ENCODE data around the gene PLCB3. TPM values are rescaled to one million over a fixed set of nuclear protein-coding genes. Genes with fewer than 3 reads are reported as not detected.
A peak's percentile ranks its signal among the peaks of the same experiment; 100 is the strongest.

The PLCB3 gene
- total RNA-seq, 1 donor from 2014 or later, result 8.1 TPM

DNA sequence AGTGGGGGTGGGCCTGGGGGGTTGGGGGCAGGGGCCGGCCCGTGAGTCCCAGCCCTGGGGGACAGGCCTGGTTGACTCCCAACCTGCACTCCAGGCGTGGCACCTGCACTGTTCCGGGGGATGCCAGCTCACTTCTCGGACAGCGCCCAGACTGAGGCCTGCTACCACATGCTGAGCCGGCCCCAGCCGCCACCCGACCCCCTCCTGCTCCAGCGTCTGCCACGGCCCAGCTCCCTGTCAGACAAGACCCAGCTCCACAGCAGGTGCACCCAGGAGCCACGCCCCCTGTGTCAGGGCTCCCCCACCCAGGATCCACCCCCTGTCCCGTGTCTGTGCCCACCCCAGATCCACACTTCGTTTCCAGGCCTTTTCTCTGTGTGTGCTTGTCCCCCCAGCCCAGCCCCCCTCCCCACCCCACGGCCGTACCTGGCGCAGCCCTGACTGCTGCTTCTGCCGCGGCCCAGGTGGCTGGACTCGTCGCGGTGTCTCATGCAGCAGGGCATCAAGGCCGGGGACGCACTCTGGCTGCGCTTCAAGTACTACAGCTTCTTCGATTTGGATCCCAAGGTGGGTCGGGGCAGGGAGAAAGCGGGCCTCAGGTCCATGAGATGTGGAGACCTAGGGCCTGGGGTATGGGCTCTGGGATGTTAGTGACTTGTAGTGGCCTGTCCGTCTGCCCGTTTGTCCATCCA, 40.0 kb upstream of the PLCB3 start:
- ChIA-PET CTCF (no interaction called here), POLR2A (interaction anchor here (0.6 to 9.3 kb wide), 2 partner anchors 16 to 21 kb away, joined by 5 to 191 read pairs; partner anchors contain the start of genes DNAJC4, NUDT22 and TRPT1)
- intact Hi-C loops (cut with micrococcal nuclease), result no loop called here
- DNase-seq, result no peak
- H3K27me3 Mint-ChIP-seq, result no peaks in the 10 kb centered on the region
- peaks cover 54% of the 10 kb centered on the region for H3K36me3 Mint-ChIP-seq (ENCODE audit: low read depth)
- no peak overlapping the region for H3K4me3 Mint-ChIP-seq
- H3K27ac Mint-ChIP-seq, result no peak overlapping the region
- H3K9me3 Mint-ChIP-seq, result no peaks in the 10 kb centered on the region
- no peak for ATAC-seq (ENCODE audit: low read depth)
- TF ChIP-seq, protein P1, sequence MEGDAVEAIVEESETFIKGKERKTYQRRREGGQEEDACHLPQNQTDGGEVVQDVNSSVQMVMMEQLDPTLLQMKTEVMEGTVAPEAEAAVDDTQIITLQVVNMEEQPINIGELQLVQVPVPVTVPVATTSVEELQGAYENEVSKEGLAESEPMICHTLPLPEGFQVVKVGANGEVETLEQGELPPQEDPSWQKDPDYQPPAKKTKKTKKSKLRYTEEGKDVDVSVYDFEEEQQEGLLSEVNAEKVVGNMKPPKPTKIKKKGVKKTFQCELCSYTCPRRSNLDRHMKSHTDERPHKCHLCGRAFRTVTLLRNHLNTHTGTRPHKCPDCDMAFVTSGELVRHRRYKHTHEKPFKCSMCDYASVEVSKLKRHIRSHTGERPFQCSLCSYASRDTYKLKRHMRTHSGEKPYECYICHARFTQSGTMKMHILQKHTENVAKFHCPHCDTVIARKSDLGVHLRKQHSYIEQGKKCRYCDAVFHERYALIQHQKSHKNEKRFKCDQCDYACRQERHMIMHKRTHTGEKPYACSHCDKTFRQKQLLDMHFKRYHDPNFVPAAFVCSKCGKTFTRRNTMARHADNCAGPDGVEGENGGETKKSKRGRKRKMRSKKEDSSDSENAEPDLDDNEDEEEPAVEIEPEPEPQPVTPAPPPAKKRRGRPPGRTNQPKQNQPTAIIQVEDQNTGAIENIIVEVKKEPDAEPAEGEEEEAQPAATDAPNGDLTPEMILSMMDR (IDR thresholded peaks at IDR 0.05), result no peak
- H3K4me1 Mint-ChIP-seq, result peaks cover 59% of the 10 kb centered on the region

DNA sequence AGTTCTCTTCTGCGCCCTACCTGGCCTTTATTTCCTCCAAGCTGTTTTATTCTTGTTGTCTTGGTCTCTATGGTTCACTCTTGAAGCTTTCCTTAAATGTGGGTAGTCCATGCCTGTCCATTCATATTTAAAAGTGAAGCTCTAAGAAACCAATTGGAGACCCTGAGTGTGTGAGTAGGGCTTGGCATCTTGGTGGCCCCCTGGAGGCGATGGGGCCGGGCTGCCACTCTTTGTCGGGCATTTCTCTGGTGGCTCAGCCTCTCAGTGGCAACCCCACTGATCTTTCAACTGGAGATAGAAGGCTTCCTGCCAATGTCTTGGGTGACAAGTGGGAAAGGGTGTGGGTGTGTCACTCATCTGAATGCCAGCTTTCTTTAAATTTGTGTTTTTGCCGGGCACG, 34.5 kb upstream of the PLCB3 start:
- Mint-ChIP-seq H3K4me1 (peaks cover 37% of the 10 kb centered on the region), H3K4me3 (no peak overlapping the region), H3K36me3 (ENCODE audit: low read depth) (peaks cover 63% of the 10 kb centered on the region), H3K9me3 (no peaks in the 10 kb centered on the region), H3K27ac (peak overlapping the region; percentile 46), H3K27me3 (no peaks in the 10 kb centered on the region)
- ChIA-PET POLR2A (interaction anchor here (0.7 to 6.3 kb wide), 6 partner anchors 9 to 101 kb away, joined by 3 to 37 read pairs (median 4); partner anchors contain the start of genes FERMT3, NUDT22, PRDX5 and TRPT1), CTCF (interaction anchor here (1.1 to 3.5 kb wide), 3 partner anchors 9 to 86 kb away, joined by 3 to 29 read pairs (median 6); partner anchors contain the start of genes FERMT3, NUDT22 and TRPT1)
- no peak for DNase-seq
- TF ChIP-seq, protein P1 (IDR thresholded peaks at IDR 0.05), result no peak
- peak; percentile 23 for ATAC-seq (ENCODE audit: low read depth)
- intact Hi-C loops (cut with micrococcal nuclease), result no loop called here

DNA sequence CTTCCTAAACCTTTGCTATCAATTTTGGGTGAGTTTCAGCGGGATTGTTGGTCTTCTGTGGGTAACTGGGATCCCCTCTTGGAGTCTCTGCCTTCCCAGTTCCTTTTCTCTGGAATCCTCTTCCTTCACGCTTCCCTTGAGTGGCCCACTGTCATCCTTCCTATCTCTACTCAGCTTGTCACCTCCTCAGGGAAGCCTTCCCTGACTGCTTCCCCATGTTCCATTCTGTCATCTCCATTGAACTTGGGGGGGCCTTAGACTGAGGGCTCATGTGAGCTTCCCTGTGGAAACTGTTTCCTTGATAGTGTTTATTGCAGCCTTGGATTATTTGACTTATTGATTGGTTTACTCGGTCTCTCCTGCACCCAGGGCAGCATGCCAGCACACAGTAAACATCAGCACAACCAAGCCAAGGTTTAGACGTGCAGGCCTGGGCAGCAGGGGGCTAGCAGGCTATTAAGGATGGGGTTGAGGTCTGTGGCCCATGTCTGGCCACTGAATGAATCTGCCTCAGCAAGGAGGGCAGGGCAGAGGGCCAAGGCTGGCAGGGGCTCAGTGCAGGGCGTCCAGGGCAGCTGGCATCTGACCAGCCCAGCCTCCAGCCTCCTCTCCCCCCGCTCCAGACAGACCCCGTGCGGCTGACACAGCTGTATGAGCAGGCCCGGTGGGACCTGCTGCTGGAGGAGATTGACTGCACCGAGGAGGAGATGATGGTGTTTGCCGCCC, 32.5 kb upstream of the PLCB3 start:
- POLR2A ChIA-PET, result interaction anchor here (0.9 to 6.3 kb wide), 3 partner anchors 8 to 52 kb away, joined by 3 to 37 read pairs (median 6); partner anchors contain the start of gene FERMT3
- Mint-ChIP-seq H3K36me3 (ENCODE audit: low read depth) (peaks cover 62% of the 10 kb centered on the region), H3K4me1 (peaks cover 23% of the 10 kb centered on the region), H3K27me3 (no peaks in the 10 kb centered on the region), H3K9me3 (no peaks in the 10 kb centered on the region), H3K27ac (no peak overlapping the region), H3K4me3 (no peak overlapping the region)
- CTCF ChIA-PET, result no interaction called here
- TF ChIP-seq, protein P1 (IDR thresholded peaks at IDR 0.05), result no peak
- intact Hi-C loops (cut with micrococcal nuclease), result no loop called here
- ATAC-seq (ENCODE audit: low read depth) (no peak), DNase-seq (no peak)

DNA sequence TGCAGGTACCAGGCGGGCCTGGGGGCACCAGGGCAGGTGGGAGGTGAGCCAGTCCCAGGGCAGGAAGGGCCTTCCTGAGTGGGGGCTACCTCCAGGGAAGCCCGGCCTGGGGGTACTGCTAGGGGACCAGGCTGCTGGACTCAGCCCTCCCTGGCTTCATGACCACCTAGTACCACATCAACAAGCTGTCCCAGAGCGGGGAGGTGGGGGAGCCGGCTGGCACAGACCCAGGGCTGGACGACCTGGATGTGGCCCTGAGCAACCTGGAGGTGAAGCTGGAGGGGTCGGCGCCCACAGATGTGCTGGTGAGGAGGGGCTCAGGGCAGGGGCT, 32.0 kb upstream of the PLCB3 start:
- CTCF ChIA-PET, result no interaction called here
- peaks cover 59% of the 10 kb centered on the region for H3K36me3 Mint-ChIP-seq (ENCODE audit: low read depth)
- intact Hi-C loops (cut with micrococcal nuclease), result no loop called here
- ATAC-seq (ENCODE audit: low read depth) (no peak), DNase-seq (no peak)
- H3K4me3 Mint-ChIP-seq, result no peak overlapping the region
- no peaks in the 10 kb centered on the region for H3K9me3 Mint-ChIP-seq
- no peaks in the 10 kb centered on the region for H3K27me3 Mint-ChIP-seq
- H3K27ac Mint-ChIP-seq, result no peak overlapping the region
- peaks cover 18% of the 10 kb centered on the region for H3K4me1 Mint-ChIP-seq
- POLR2A ChIA-PET, result interaction anchor here (0.9 to 6.3 kb wide), 3 partner anchors 8 to 52 kb away, joined by 3 to 37 read pairs (median 6); partner anchors contain the start of gene FERMT3
- TF ChIP-seq, protein P1 (IDR thresholded peaks at IDR 0.05), result no peak

DNA sequence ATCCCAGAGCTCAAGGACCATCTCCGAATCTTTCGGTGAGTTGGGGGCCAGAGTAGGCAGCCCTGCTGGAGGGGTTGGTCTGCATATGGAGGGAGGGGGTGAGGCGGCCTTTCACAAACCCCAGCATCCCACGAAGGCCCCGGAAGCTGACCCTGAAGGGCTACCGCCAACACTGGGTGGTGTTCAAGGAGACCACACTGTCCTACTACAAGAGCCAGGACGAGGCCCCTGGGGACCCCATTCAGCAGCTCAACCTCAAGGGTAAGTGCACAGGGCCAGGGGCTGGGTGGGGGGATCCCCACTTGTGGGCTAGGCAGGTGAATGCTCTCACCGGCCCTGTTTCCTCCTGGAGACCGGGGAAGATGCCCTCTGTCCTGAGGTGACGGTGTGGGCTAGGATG, 31.6 kb upstream of the PLCB3 start:
- DNase-seq (no peak), ATAC-seq (ENCODE audit: low read depth) (no peak)
- Mint-ChIP-seq H3K27ac (no peak overlapping the region), H3K36me3 (ENCODE audit: low read depth) (peaks cover 56% of the 10 kb centered on the region), H3K27me3 (no peaks in the 10 kb centered on the region), H3K9me3 (no peaks in the 10 kb centered on the region), H3K4me3 (no peak overlapping the region), H3K4me1 (peaks cover 17% of the 10 kb centered on the region)
- intact Hi-C loops (cut with micrococcal nuclease), result no loop called here
- TF ChIP-seq, protein P1 (IDR thresholded peaks at IDR 0.05), result no peak
- CTCF ChIA-PET, result no interaction called here
- POLR2A ChIA-PET, result interaction anchor here (0.9 to 6.3 kb wide), 2 partner anchors 14 to 51 kb away, joined by 3 to 37 read pairs; partner anchors contain the start of gene FERMT3
